Mammary epithelial cell (primary cell): ENCODE measurements around the gene SLC19A3.

ENCODE experiments used
- EZH2 ChIP-seq: IDR thresholded peaks from 2 replicates; pipeline ENCODE4 v1.6.1; 2012; ENCODE audit warnings: low read length, inconsistent platforms, borderline replicate concordance
- TF ChIP-seq, protein P1 (sequence below), 2 donors: IDR thresholded peaks in 1 of 2; conservative IDR thresholded peaks in 1 of 2; 2 replicates each; pipeline ENCODE4 v1.5.1; 2011 to 2012; ENCODE audit warnings: inconsistent platforms in 2 of 2, low read length in 2 of 2, mild to moderate bottlenecking in 2 of 2, control low read depth in 1 of 2, low read depth in 1 of 2; ENCODE audit not compliant: insufficient read depth in 1 of 2; ENCODE audit errors: extremely low read depth in 1 of 2

DNA sequence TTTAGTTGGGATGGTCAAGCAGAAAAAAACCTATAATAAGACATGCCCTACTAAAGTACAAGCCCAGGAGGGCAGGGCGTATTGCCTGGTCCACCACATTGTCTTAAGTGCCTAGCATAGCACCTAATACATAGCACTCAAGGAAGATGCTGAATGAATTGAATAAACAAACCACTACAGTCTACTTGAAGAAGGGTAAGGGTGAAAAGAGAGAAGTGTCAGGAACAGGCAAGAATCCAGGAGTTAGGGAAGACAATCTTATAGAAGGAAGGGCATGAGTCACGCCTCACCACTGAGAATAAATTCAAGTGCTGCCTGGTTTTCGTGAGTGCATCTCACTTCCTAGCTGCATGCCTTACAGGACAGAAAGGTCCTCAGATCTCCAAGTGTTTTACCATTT, 13.9 kb downstream of the SLC19A3 start:
- TF ChIP-seq EZH2: no peak
- TF ChIP-seq, protein P1, sequence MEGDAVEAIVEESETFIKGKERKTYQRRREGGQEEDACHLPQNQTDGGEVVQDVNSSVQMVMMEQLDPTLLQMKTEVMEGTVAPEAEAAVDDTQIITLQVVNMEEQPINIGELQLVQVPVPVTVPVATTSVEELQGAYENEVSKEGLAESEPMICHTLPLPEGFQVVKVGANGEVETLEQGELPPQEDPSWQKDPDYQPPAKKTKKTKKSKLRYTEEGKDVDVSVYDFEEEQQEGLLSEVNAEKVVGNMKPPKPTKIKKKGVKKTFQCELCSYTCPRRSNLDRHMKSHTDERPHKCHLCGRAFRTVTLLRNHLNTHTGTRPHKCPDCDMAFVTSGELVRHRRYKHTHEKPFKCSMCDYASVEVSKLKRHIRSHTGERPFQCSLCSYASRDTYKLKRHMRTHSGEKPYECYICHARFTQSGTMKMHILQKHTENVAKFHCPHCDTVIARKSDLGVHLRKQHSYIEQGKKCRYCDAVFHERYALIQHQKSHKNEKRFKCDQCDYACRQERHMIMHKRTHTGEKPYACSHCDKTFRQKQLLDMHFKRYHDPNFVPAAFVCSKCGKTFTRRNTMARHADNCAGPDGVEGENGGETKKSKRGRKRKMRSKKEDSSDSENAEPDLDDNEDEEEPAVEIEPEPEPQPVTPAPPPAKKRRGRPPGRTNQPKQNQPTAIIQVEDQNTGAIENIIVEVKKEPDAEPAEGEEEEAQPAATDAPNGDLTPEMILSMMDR (conservative IDR thresholded peaks at IDR 0.05 in 1 of 2, IDR thresholded peaks at IDR 0.05 in 1 of 2; ENCODE audit: extremely low read depth in 1 of 2, insufficient read depth in 1 of 2, low read depth in 1 of 2, low read length in 2 of 2): no peak
